Vagina (tissue), 2 donors: Measurements from ENCODE around the gene GNPTG. TPM values are rescaled to one million over a fixed set of nuclear protein-coding genes. Genes with fewer than 3 reads are reported as not detected.

ENCODE experiments used
- DNase-seq, 2 donors: peaks; one replicate each; pipeline ENCODE4 v3.0.0-alpha.2; 2017; ENCODE audit errors: extremely low spot score in 2 of 2
- H3K27ac ChIP-seq: fragments of 200-600 bp; sonication (generic); one replicate; pipeline ENCODE4 v1.5.1; 2019
- H3K27me3 ChIP-seq: fragments of 200-600 bp; sonication (generic); one replicate; pipeline ENCODE4 v1.5.1; 2019
- H3K36me3 ChIP-seq, 2 donors: fragments of 200-600 bp; sonication (generic); one replicate each; pipeline ENCODE4 v1.5.1; 2017 to 2019
- H3K4me1 ChIP-seq: fragments of 200-600 bp; sonication (generic); one replicate; pipeline ENCODE4 v1.5.1; 2019
- H3K4me3 ChIP-seq, 2 donors: fragments of 200-600 bp; sonication (generic); 1 replicate in 1 of 2; 2 replicates in 1 of 2; pipeline ENCODE4 v1.5.1; 2016 to 2019
- H3K9me3 ChIP-seq: fragments of 200-600 bp; sonication (generic); one replicate; pipeline ENCODE4 v1.5.1; 2019
- POLR2A ChIP-seq, 2 donors: fragments of 450-650 bp; IDR thresholded peaks; one replicate each; pipeline ENCODE4 v1.6.1; 2017; ENCODE audit warnings: antibody characterized with exemption in 2 of 2, mild to moderate bottlenecking in 2 of 2, moderate library complexity in 2 of 2
- POLR2AphosphoS5 ChIP-seq, 2 donors: sonication (generic); formaldehyde crosslinking; IDR thresholded peaks; one replicate each; pipeline ENCODE4 v1.9.0; 2017; ENCODE audit warnings: antibody characterized with exemption in 2 of 2, mild to moderate bottlenecking in 2 of 2, low read depth in 1 of 2; ENCODE audit not compliant: insufficient read depth in 1 of 2
- intact Hi-C: fragments of 100-400 bp; cut with DNase I; formaldehyde crosslinking; loops from one replicate; pipeline ENCODE4 v1.15.1; 2023
- total RNA-seq: library from RNA; depleted of rRNA; stranded (reverse); fragments of >200 nt; gene quantifications from one replicate; pipeline ENCODE4 v1.2.3, GENCODE V29; 2016
- TF ChIP-seq, protein P1 (sequence below), 3 experiments: fragments of 450-650 bp in 2 of 3; fragments of 200-600 bp in 1 of 3; sonication (generic) in 1 of 3; IDR thresholded peaks; one replicate each; pipeline ENCODE4 v1.5.1; 2017 to 2019; ENCODE audit warnings: antibody characterized with exemption in 3 of 3, mild to moderate bottlenecking in 2 of 3, moderate library complexity in 2 of 3

The GNPTG gene
- 63.3 TPM for total RNA-seq

DNA sequence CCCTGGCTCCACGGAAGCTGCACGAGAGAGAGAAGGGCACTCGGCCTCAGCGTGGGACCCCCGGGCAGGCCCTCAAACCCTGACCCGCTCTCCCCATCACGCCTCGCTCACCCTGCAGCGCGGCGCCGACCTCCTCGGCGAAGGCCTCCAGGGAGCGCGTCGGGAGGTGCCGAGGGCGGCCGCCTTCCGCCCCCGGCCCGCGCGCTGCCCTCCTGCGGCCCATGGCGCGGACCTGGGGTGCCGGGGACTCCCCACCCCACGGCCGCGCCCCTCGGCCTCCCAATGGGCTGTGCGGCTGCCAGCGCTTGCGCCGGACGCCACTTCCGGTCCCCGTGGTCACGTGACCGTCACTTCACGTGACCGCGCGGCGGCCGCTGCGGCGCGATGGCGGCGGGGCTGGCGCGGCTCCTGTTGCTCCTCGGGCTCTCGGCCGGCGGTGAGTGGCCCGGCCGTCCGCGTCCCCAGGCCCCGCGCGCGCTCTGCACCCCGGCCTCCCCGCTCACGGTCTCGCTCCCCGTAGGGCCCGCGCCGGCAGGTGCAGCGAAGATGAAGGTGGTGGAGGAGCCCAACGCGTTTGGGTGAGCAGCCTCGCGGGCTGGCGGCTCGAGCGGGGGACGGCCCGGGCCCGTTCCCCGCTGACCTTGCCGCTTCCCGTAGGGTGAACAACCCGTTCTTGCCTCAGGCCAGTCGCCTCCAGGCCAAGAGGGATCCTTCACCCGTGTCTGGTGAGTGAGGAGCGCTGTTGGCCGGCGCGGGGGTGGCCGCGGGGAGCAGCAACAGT, at the start of gene GNPTG, which contains the start of gene TSR3:
TSS of gene GNPTG (plus strand) at position 350 of the 781 bp plus-strand sequence. CDS start at position 385, 35 bp downstream.
TSS of gene TSR3 (minus strand) at position 297 of the 781 bp plus-strand sequence. CDS start at position 223, 74 bp downstream.
- TF ChIP-seq POLR2AphosphoS5 (IDR thresholded peaks at IDR 0.05; ENCODE audit: insufficient read depth in 1 of 2, low read depth in 1 of 2) (peak in 1 of 2 donors; percentile 51), POLR2A (IDR thresholded peaks at IDR 0.05) (peak in 1 of 2 donors; percentile 46)
- TF ChIP-seq, protein P1, sequence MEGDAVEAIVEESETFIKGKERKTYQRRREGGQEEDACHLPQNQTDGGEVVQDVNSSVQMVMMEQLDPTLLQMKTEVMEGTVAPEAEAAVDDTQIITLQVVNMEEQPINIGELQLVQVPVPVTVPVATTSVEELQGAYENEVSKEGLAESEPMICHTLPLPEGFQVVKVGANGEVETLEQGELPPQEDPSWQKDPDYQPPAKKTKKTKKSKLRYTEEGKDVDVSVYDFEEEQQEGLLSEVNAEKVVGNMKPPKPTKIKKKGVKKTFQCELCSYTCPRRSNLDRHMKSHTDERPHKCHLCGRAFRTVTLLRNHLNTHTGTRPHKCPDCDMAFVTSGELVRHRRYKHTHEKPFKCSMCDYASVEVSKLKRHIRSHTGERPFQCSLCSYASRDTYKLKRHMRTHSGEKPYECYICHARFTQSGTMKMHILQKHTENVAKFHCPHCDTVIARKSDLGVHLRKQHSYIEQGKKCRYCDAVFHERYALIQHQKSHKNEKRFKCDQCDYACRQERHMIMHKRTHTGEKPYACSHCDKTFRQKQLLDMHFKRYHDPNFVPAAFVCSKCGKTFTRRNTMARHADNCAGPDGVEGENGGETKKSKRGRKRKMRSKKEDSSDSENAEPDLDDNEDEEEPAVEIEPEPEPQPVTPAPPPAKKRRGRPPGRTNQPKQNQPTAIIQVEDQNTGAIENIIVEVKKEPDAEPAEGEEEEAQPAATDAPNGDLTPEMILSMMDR (IDR thresholded peaks at IDR 0.05) = no peak
- intact Hi-C loops = no loop called here
- no peaks in the 10 kb centered on the region for H3K9me3 ChIP-seq
- H3K27me3 ChIP-seq = no peaks in the 10 kb centered on the region
- H3K36me3 ChIP-seq = peaks cover 0 to 20% of the 10 kb centered on the region in 2 donors
- DNase-seq = no peak
- peak within 1 kb of the TSS; percentile 71 for H3K27ac ChIP-seq
- H3K4me3 ChIP-seq = peak within 1 kb of the TSS; percentile 97 to 99
- H3K4me1 ChIP-seq = peaks cover 35% of the 10 kb centered on the region

DNA sequence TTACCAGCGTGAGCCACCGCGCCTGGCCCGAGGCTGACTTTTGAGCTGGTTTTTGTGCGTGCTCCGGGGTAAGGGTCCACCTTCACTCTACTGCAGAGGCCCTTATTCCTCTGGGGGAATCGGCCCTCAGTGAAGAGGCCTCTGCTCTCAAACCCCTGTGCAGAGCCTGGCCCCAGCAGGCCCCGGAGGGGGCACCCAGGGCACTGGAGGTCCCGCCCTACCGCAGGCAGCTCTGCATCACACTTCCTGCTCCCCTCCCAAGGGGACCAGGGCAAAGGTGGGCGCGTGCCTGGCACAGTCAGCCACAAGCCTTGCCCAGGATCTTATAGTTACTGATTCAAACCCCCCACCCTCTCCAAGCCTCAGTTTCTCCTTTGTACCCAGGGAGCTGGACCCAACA, 45.9 kb upstream of the GNPTG start:
- no peak for DNase-seq
- intact Hi-C loops = no loop called here
- Histone ChIP-seq H3K36me3 (no peaks in the 10 kb centered on the region), H3K4me1 (peaks cover 21% of the 10 kb centered on the region), H3K9me3 (no peaks in the 10 kb centered on the region), H3K27me3 (no peaks in the 10 kb centered on the region), H3K27ac (no peak overlapping the region), H3K4me3 (no peak overlapping the region)
- TF ChIP-seq POLR2A (IDR thresholded peaks at IDR 0.05) (no peak), POLR2AphosphoS5 (IDR thresholded peaks at IDR 0.05; ENCODE audit: insufficient read depth in 1 of 2, low read depth in 1 of 2) (no peak)
- TF ChIP-seq, protein P1 (IDR thresholded peaks at IDR 0.05) = no peak

DNA sequence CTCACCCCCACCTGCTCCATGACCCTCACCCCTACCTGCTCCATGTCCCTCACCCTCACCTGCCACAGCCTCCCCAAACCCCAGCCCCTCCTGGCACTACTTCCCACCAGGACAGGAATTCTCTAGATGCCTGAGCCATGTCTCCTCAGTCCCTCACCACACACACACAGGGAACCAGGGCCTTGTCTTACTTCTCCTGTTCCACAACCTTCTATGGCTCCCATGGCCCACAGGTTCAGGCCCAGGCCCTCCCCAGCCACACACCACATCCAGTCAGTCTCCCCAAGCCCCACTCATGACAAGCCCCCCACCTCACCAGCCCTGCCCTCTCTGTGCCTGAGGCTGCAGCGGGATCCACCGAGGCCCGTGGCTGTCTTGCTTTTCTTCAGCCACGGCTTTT, 45.4 kb upstream of the GNPTG start:
- Histone ChIP-seq H3K27me3 (no peaks in the 10 kb centered on the region), H3K36me3 (no peaks in the 10 kb centered on the region), H3K9me3 (no peaks in the 10 kb centered on the region), H3K4me3 (no peak overlapping the region), H3K27ac (no peak overlapping the region), H3K4me1 (peaks cover 21% of the 10 kb centered on the region)
- TF ChIP-seq, protein P1 (IDR thresholded peaks at IDR 0.05) = no peak
- TF ChIP-seq POLR2AphosphoS5 (IDR thresholded peaks at IDR 0.05; ENCODE audit: insufficient read depth in 1 of 2, low read depth in 1 of 2) (no peak), POLR2A (IDR thresholded peaks at IDR 0.05) (no peak)
- intact Hi-C loops = no loop called here
- no peak for DNase-seq

DNA sequence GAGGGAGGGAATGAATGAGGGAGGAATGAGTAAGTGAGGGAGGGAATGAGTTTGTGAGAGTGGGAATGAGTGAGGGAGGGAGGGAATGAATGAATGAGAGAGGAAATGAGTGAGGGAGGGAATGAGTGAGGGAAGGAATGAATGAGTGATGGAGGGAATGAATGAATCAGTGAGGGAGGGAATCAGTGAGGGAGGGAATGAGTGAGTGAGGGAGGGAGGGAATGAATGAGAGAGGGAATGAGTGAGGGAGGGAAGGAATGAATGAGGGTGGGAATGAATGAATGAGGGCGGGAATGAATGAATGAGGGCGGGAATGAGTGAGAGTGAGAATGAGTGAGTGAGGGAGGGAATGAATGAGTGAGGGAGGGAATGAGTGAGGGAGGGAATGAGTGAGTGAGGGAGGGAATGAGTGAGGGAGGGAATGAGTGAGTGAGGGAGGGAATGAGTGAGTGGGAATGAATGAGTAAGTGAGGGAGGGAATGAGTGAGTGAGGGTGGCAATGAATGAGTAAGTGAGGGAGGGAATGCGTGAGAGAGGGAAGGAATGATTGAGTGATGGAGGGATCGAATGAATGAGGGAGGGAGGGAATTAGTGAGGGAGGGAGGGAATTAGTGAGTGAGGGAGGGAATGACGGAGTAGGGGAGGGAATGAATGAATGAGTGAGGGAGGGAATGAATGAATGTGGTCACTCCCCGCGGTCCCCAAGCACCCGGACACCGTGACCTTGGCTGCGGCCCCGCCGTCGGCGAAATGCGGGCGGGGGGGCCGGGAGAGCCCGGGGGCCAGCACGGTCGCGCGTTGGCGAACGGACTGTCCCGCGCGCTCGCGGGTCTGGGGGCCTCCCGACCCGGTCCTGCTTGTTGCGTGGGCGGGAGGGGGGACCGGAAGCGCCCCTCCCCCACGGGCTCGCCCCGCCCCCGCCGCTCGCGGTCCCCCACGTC, 43.4 kb upstream of the GNPTG start:
- Histone ChIP-seq H3K4me3 (peak overlapping the region; percentile 81 to 92), H3K27me3 (no peaks in the 10 kb centered on the region), H3K36me3 (peaks cover 0 to 8% of the 10 kb centered on the region in 2 donors), H3K9me3 (no peaks in the 10 kb centered on the region), H3K27ac (peak overlapping the region; percentile 96), H3K4me1 (peaks cover 38% of the 10 kb centered on the region)
- intact Hi-C loops = no loop called here
- TF ChIP-seq, protein P1 (IDR thresholded peaks at IDR 0.05) = no peak
- no peak for TF ChIP-seq POLR2AphosphoS5 (IDR thresholded peaks at IDR 0.05; ENCODE audit: insufficient read depth in 1 of 2, low read depth in 1 of 2)
- TF ChIP-seq POLR2A (IDR thresholded peaks at IDR 0.05) = no peak
- DNase-seq = no peak
